GM12878 (cell line): ENCODE data around the gene CEP68. TPM values are rescaled to one million over a fixed set of nuclear protein-coding genes. Genes with fewer than 3 reads are reported as not detected.
A peak's percentile ranks its signal among the peaks of the same experiment; 100 is the strongest.

Experiments used
- ATF2 ChIP-seq: IDR thresholded peaks from 2 replicates; pipeline ENCODE4 v1.6.1; 2012; ENCODE audit warnings: low read length, inconsistent platforms
- BACH1 ChIP-seq: fragments of 450-650 bp; IDR thresholded peaks from 2 replicates; pipeline ENCODE4 v1.6.1; 2017; ENCODE audit warnings: mild to moderate bottlenecking, borderline replicate concordance
- BCL11A ChIP-seq: IDR thresholded peaks from 2 replicates; pipeline ENCODE4 v1.6.1; 2011; ENCODE audit warnings: low read depth, low read length
- DPF2 ChIP-seq: fragments of 450-650 bp; IDR thresholded peaks from 2 replicates; pipeline ENCODE4 v1.6.1; 2017; ENCODE audit warnings: mild to moderate bottlenecking
- ELK1 ChIP-seq: IDR thresholded peaks from 2 replicates; pipeline ENCODE4 v1.6.1; 2012; ENCODE audit warnings: low read depth, low read length, improper control_type of control experiment
- HCFC1 ChIP-seq: fragments of 150-350 bp; IDR thresholded peaks from 2 replicates; pipeline ENCODE4 v1.6.1; 2014; ENCODE audit warnings: low read length
- HDAC2 ChIP-seq: fragments of 200-600 bp; sonication (generic); IDR thresholded peaks from 2 replicates; pipeline ENCODE4 v1.6.1; 2017
- HSF1 ChIP-seq: fragments of 150-350 bp; IDR thresholded peaks from 2 replicates; pipeline ENCODE4 v1.6.1; 2014; ENCODE audit warnings: mild to moderate bottlenecking, low read depth, low read length
- IKZF1 ChIP-seq: fragments of 450-650 bp; conservative IDR thresholded peaks from 2 replicates; pipeline ENCODE4 v1.6.1; 2017; ENCODE audit warnings: antibody characterized with exemption, mild to moderate bottlenecking
- IRF4 ChIP-seq: IDR thresholded peaks from 2 replicates; pipeline ENCODE4 v1.6.1; 2011; ENCODE audit warnings: low read depth, low read length
- JUND ChIP-seq: IDR thresholded peaks from 2 replicates; pipeline ENCODE4 v1.6.1; 2012; ENCODE audit warnings: low read depth, mild to moderate bottlenecking, low read length, improper control_type of control experiment, moderate library complexity
- KDM1A ChIP-seq: fragments of 200-600 bp; sonication (generic); IDR thresholded peaks from 2 replicates; pipeline ENCODE4 v1.6.1; 2016; ENCODE audit warnings: borderline replicate concordance
- LARP7 ChIP-seq: fragments of 450-650 bp; IDR thresholded peaks from 2 replicates; pipeline ENCODE4 v1.6.1; 2017; ENCODE audit warnings: mild to moderate bottlenecking
- PAX5 ChIP-seq: IDR thresholded peaks from 2 replicates; pipeline ENCODE4 v1.6.1; 2011; ENCODE audit warnings: low read depth, low read length, borderline replicate concordance
- PBX3 ChIP-seq: IDR thresholded peaks from 2 replicates; pipeline ENCODE4 v1.6.1; 2011; ENCODE audit warnings: mild to moderate bottlenecking, low read depth, low read length, moderate library complexity; ENCODE audit not compliant: insufficient replicate concordance
- REST ChIP-seq: IDR thresholded peaks from 2 replicates; pipeline ENCODE4 v1.6.1; 2012; ENCODE audit warnings: mild to moderate bottlenecking, low read depth, low read length
- SMAD5 ChIP-seq: IDR thresholded peaks from 2 replicates; pipeline ENCODE4 v1.6.1; 2016; ENCODE audit warnings: antibody characterized with exemption, low read depth
- TBL1XR1 ChIP-seq: IDR thresholded peaks from 2 replicates; pipeline ENCODE4 v1.6.1; 2012; ENCODE audit warnings: low read depth, low read length, improper control_type of control experiment
- TCF3 ChIP-seq: IDR thresholded peaks from 2 replicates; pipeline ENCODE4 v1.6.1; 2012; ENCODE audit warnings: low read depth, mild to moderate bottlenecking, low read length, borderline replicate concordance; ENCODE audit not compliant: insufficient read depth
- USF2 ChIP-seq: IDR thresholded peaks from 2 replicates; pipeline ENCODE4 v1.6.1; 2011; ENCODE audit warnings: low read depth, low read length, improper control_type of control experiment, borderline replicate concordance
- ZNF24 ChIP-seq: fragments of 450-650 bp; IDR thresholded peaks from 2 replicates; pipeline ENCODE4 v1.6.1; 2017; ENCODE audit warnings: antibody characterized with exemption, mild to moderate bottlenecking
- ZSCAN29 ChIP-seq: fragments of 450-650 bp; IDR thresholded peaks from 2 replicates; pipeline ENCODE4 v1.6.1; 2017; ENCODE audit warnings: mild to moderate bottlenecking, moderate library complexity
- polyA plus RNA-seq, 11 experiments: library from polyadenylated mRNA; depleted of rRNA in 4 of 11; unstranded in 6 of 11; stranded (reverse) in 5 of 11; fragments of >200 nt; fragmentation: Nextera tagmentation in 4 of 11; fragmentation: Illumina TruSeq in 1 of 11; extraction: Ambion mirVana in 4 of 11; extraction: Trizol in 1 of 11; gene quantifications; 1 replicate in 1 of 11; 2 replicates in 10 of 11; pipeline versions ENCODE4 v1.2.1 to v1.2.3, GENCODE V29; 2011 to 2016; ENCODE audit warnings: inconsistent platforms in 2 of 11, missing spikeins in 2 of 11, low read depth in 1 of 11
- total RNA-seq, 4 experiments: library from RNA; depleted of rRNA in 3 of 4; stranded (reverse); fragments of >200 nt in 3 of 4; fragmentation: Illumina TruSeq in 1 of 4; extraction: Trizol in 1 of 4; gene quantifications; 2 replicates each; pipeline versions ENCODE4 v1.2.1 to v1.2.3, GENCODE V29; 2013 to 2021

Gene CEP68
- total and polyA plus RNA-seq, 10 of the 15 experiments (the other 5 are each of a cell fraction or from before 2014, with no cell fraction given) = 1.1 to 11.1 (median 7.4) TPM

- TF ChIP-seq ZSCAN29 (no peak), DPF2 (no peak), BCL11A (no peak), PAX5 (no peak), TCF3 (no peak), HSF1 (no peak), SMAD5 (peak; percentile 65; the same call in 1 of the 2 replicates), IRF4 (no peak), HCFC1 (peak; percentile 96), ZNF24 (no peak), PBX3 (peak; percentile 84), TBL1XR1 (no peak), ELK1 (no peak; the same call in 1 of the 2 replicates), ATF2 (peak; percentile 39; the same call in 1 of the 2 replicates), KDM1A (no peak), BACH1 (no peak), REST (0 out of 2 replicates have a peak, but pooled peaks have one; percentile 6), IKZF1 (peak; percentile 99), JUND (no peak), USF2 (no peak), LARP7 (no peak), HDAC2 (no peak)
Measured at GRCh38 chr2:65129826-65130663, 73.8 kb downstream of the CEP68 start, which contains the start of gene RAB1A (continued).
